Kidney epithelial cell (primary cell): ENCODE measurements around the gene PAPPA2. TPM values are rescaled to one million over a fixed set of nuclear protein-coding genes. Genes with fewer than 3 reads are reported as not detected.
"Not testable (repeated sequence)": the region's sequence is repeated elsewhere in the genome, so short reads cannot be mapped to it uniquely, and the experiment has no call there.

Experiments
- DNase-seq: peaks from one replicate; pipeline ENCODE4 v3.0.0-alpha.2; 2010; ENCODE audit warnings: low read depth
- H3K27me3 ChIP-seq: 2 replicates; pipeline ENCODE4 v1.6.0; 2011; ENCODE audit warnings: low read length; ENCODE audit not compliant: control insufficient read depth, insufficient read depth
- H3K36me3 ChIP-seq: 2 replicates; pipeline ENCODE4 v1.5.1; 2011; ENCODE audit warnings: low read length; ENCODE audit not compliant: control insufficient read depth, insufficient read depth
- H3K4me3 ChIP-seq: 2 replicates; pipeline ENCODE4 v1.5.1; 2011; ENCODE audit warnings: low read depth, mild to moderate bottlenecking, control low read depth, low read length
- CTCF ChIP-seq: IDR thresholded peaks from 2 replicates; pipeline ENCODE4 v1.5.1; 2011; ENCODE audit warnings: mild to moderate bottlenecking, moderate library complexity, low read length, control low read depth, inconsistent platforms; ENCODE audit not compliant: insufficient read depth, poor library complexity, severe bottlenecking
- total RNA-seq: library from RNA; depleted of rRNA; stranded (reverse); fragments of >200 nt; gene quantifications from 2 replicates; pipeline ENCODE4 v1.2.3, GENCODE V29; 2015

PAPPA2 gene
- total RNA-seq, 1 donor from 2014 or later: 6.9 TPM

GRCh38 chr1:176754676-176755075 lies 291.7 kb downstream of the PAPPA2 start:
- no peak for TF ChIP-seq CTCF
- Histone ChIP-seq H3K4me3 (no peak overlapping the region), H3K36me3 (no peaks in the 10 kb centered on the region)

GRCh38 chr1:176756817-176757216 lies 293.8 kb downstream of the PAPPA2 start:
- not testable (repeated sequence) for DNase-seq, H3K27me3 ChIP-seq

More at GRCh38 chr1:176754676-176755075, 291.7 kb downstream of the PAPPA2 start:
- DNase-seq: no peak
- no peaks in the 10 kb centered on the region for H3K27me3 ChIP-seq

GRCh38 chr1:176765608-176766007 lies 302.6 kb downstream of the PAPPA2 start:
- no peaks in the 10 kb centered on the region for H3K36me3 ChIP-seq
- DNase-seq: no peak
- no peak overlapping the region for H3K4me3 ChIP-seq
- no peak for TF ChIP-seq CTCF
- H3K27me3 ChIP-seq: no peaks in the 10 kb centered on the region

More at GRCh38 chr1:176756817-176757216, 293.8 kb downstream of the PAPPA2 start:
- H3K4me3 ChIP-seq, H3K36me3 ChIP-seq: not testable (repeated sequence)

GRCh38 chr1:176766779-176767178 lies 303.8 kb downstream of the PAPPA2 start:
- no peak for TF ChIP-seq CTCF
- H3K4me3 ChIP-seq: no peak overlapping the region
- no peaks in the 10 kb centered on the region for H3K27me3 ChIP-seq
- no peaks in the 10 kb centered on the region for H3K36me3 ChIP-seq
- DNase-seq: no peak

- no peaks in the 10 kb centered on the region for H3K36me3 ChIP-seq
- no peaks in the 10 kb centered on the region for H3K27me3 ChIP-seq
- no peak overlapping the region for H3K4me3 ChIP-seq
- no peak for DNase-seq
- TF ChIP-seq CTCF: no peak
Measured at GRCh38 chr1:176767714-176768136, 304.8 kb downstream of the PAPPA2 start.

GRCh38 chr1:176768532-176768931 lies 305.6 kb downstream of the PAPPA2 start:
- no peaks in the 10 kb centered on the region for H3K36me3 ChIP-seq
- TF ChIP-seq CTCF: no peak
- DNase-seq: no peak
- H3K4me3 ChIP-seq: no peak overlapping the region
- H3K27me3 ChIP-seq: no peaks in the 10 kb centered on the region

- no peak for DNase-seq
- H3K36me3 ChIP-seq: no peaks in the 10 kb centered on the region
- no peaks in the 10 kb centered on the region for H3K27me3 ChIP-seq
- H3K4me3 ChIP-seq: no peak overlapping the region
- no peak for TF ChIP-seq CTCF
Measured at GRCh38 chr1:176770066-176770465, 307.1 kb downstream of the PAPPA2 start.
